BJ (cell line): ENCODE results near the gene KRTAP10-6. TPM values are rescaled to one million over a fixed set of nuclear protein-coding genes. Genes with fewer than 3 reads are reported as not detected.
"Not testable (repeated sequence)": the region's sequence is repeated elsewhere in the genome, so short reads cannot be mapped to it uniquely, and the experiment has no call there.

Source experiments
- CTCF ChIA-PET: fragments of 350-600 bp; formaldehyde crosslinking; extraction: SDS; loops from one replicate; lab custom pipeline; 2021; ENCODE audit warnings: antibody characterized with exemption, inconsistent platforms; lab: Yijun Ruan, JAX
- POLR2A ChIA-PET: fragments of 300-600 bp; sonication (Branson Sonifier 250); formaldehyde crosslinking; extraction: SDS; loops from one replicate; lab custom pipeline; 2021; ENCODE audit warnings: antibody characterized with exemption; lab: Charles Lee
- DNase-seq: peaks from one replicate; pipeline ENCODE4 v3.0.0-alpha.2; 2011; ENCODE audit warnings: low read depth
- H3K27me3 ChIP-seq: 2 replicates; pipeline ENCODE4 v1.6.0; 2011; ENCODE audit warnings: low read length; ENCODE audit not compliant: control insufficient read depth, insufficient read depth
- H3K36me3 ChIP-seq: 2 replicates; pipeline ENCODE4 v1.5.1; 2011; ENCODE audit warnings: low read length; ENCODE audit not compliant: control insufficient read depth, insufficient read depth
- H3K4me3 ChIP-seq: 2 replicates; pipeline ENCODE4 v1.5.1; 2011; ENCODE audit warnings: low read depth, mild to moderate bottlenecking, control low read depth, low read length
- CTCF ChIP-seq: IDR thresholded peaks from 2 replicates; pipeline ENCODE4 v1.5.1; 2011; ENCODE audit warnings: low read depth, mild to moderate bottlenecking, control low read depth, inconsistent platforms, low read length, moderate library complexity; ENCODE audit not compliant: insufficient read depth
- polyA plus RNA-seq: library from polyadenylated mRNA; depleted of rRNA; stranded (reverse); fragments of >200 nt; gene quantifications from 2 replicates; pipeline ENCODE4 v1.2.3, GENCODE V29; 2011

KRTAP10-6 gene
- polyA plus RNA-seq, 1 experiment, result not detected

- ChIA-PET CTCF (no interaction called here), POLR2A (no interaction called here)
- H3K27me3 ChIP-seq, result no peaks in the 10 kb centered on the region
- no peak for DNase-seq
- H3K36me3 ChIP-seq, result no peaks in the 10 kb centered on the region
- TF ChIP-seq CTCF, result no peak
- H3K4me3 ChIP-seq, result no peak overlapping the region
Measured at GRCh38 chr21:44567481-44568171, 24.7 kb downstream of the KRTAP10-6 start.

GRCh38 chr21:44566403-44566802, 25.9 kb downstream of the KRTAP10-6 start:
- POLR2A ChIA-PET, result no interaction called here
- no peak for TF ChIP-seq CTCF
- Histone ChIP-seq H3K27me3 (no peaks in the 10 kb centered on the region), H3K4me3 (no peak overlapping the region), H3K36me3 (no peaks in the 10 kb centered on the region)
- CTCF ChIA-PET, result no interaction called here
- no peak for DNase-seq

GRCh38 chr21:44564886-44565598, 27.3 kb downstream of the KRTAP10-6 start:
- DNase-seq, result no peak
- H3K27me3 ChIP-seq, result no peaks in the 10 kb centered on the region
- no peaks in the 10 kb centered on the region for H3K36me3 ChIP-seq
- ChIA-PET POLR2A (no interaction called here), CTCF (no interaction called here)
- no peak overlapping the region for H3K4me3 ChIP-seq
- no peak for TF ChIP-seq CTCF

GRCh38 chr21:44564099-44564498, 28.2 kb downstream of the KRTAP10-6 start:
- no peak for DNase-seq
- H3K27me3 ChIP-seq, result no peaks in the 10 kb centered on the region
- no peak overlapping the region for H3K4me3 ChIP-seq
- TF ChIP-seq CTCF, result no peak
- H3K36me3 ChIP-seq, result no peaks in the 10 kb centered on the region
- POLR2A ChIA-PET, result no interaction called here
- CTCF ChIA-PET, result no interaction called here

- ChIA-PET POLR2A (no interaction called here), CTCF (no interaction called here)
- TF ChIP-seq CTCF, result no peak
- no peak for DNase-seq
- Histone ChIP-seq H3K4me3 (no peak within 1 kb of the TSS), H3K36me3 (no peaks in the 10 kb centered on the region), H3K27me3 (peaks cover 8% of the 10 kb centered on the region)
Measured at GRCh38 chr21:44558695-44559094, 33.6 kb downstream of the KRTAP10-6 start, which contains the start of gene KRTAP10-3. Gene KRTAP10-3 (minus strand): TSS chr21:44558795. CDS start chr21:44558715, 80 bp downstream.

GRCh38 chr21:44558329-44558675, 34.0 kb downstream of the KRTAP10-6 start:
- POLR2A ChIA-PET, H3K4me3 ChIP-seq, H3K27me3 ChIP-seq, H3K36me3 ChIP-seq, DNase-seq, CTCF ChIA-PET: not testable (repeated sequence)
